GM23338 (cell line): ENCODE results near the gene PPP1R10. TPM values are rescaled to one million over a fixed set of nuclear protein-coding genes. Genes with fewer than 3 reads are reported as not detected.

Experiments
- ATAC-seq: fragments of 200-7000 bp; cut with Tn5 transposase; 3 replicates; pipeline ENCODE4 v1.9.1; 2020
- DNase-seq: peaks from one replicate; pipeline ENCODE4 v3.0.0-alpha.2; 2015; ENCODE audit warnings: low spot score
- H2AFZ ChIP-seq: fragments of 200-600 bp; sonication (generic); 2 replicates; pipeline ENCODE4 v1.8.0; 2016; ENCODE audit warnings: antibody characterized with exemption, mild to moderate bottlenecking, moderate library complexity
- H3F3A ChIP-seq: fragments of 200-600 bp; sonication (generic); replicated peaks from 2 replicates; pipeline ENCODE4 v1.8.0; 2017; ENCODE audit warnings: antibody characterized with exemption, mixed run types, low read depth
- H3K27ac ChIP-seq: fragments of 200-600 bp; sonication (generic); 2 replicates; pipeline ENCODE4 v1.6.1; 2016; ENCODE audit warnings: low read depth
- H3K27me3 ChIP-seq: fragments of 200-600 bp; sonication (generic); 2 replicates; pipeline ENCODE4 v1.8.0; 2016; ENCODE audit warnings: mild to moderate bottlenecking, mixed run types, moderate library complexity; ENCODE audit not compliant: insufficient read depth
- H3K36me3 ChIP-seq: fragments of 200-600 bp; sonication (generic); 2 replicates; pipeline ENCODE4 v1.8.0; 2016; ENCODE audit warnings: mild to moderate bottlenecking; ENCODE audit not compliant: insufficient read depth
- H3K4me1 ChIP-seq: fragments of 200-600 bp; sonication (generic); 2 replicates; pipeline ENCODE4 v1.8.0; 2016; ENCODE audit warnings: mild to moderate bottlenecking, moderate library complexity; ENCODE audit not compliant: insufficient read depth
- H3K4me2 ChIP-seq: fragments of 200-600 bp; sonication (generic); 2 replicates; pipeline ENCODE4 v1.7.1; 2017; ENCODE audit warnings: mixed run types
- H3K4me3 ChIP-seq: fragments of 200-600 bp; sonication (generic); 2 replicates; pipeline ENCODE4 v1.6.1; 2016; ENCODE audit warnings: mixed run types
- H3K79me2 ChIP-seq: fragments of 200-600 bp; sonication (generic); replicated peaks from 2 replicates; pipeline ENCODE4 v1.8.0; 2017; ENCODE audit warnings: mild to moderate bottlenecking; ENCODE audit not compliant: insufficient read depth
- H3K9me2 ChIP-seq: fragments of 200-600 bp; sonication (generic); 2 replicates; pipeline ENCODE4 v1.8.0; 2017; ENCODE audit not compliant: insufficient read depth
- H4K20me1 ChIP-seq: fragments of 200-600 bp; sonication (generic); replicated peaks from 2 replicates; pipeline ENCODE4 v1.8.0; 2017; ENCODE audit warnings: mild to moderate bottlenecking; ENCODE audit not compliant: insufficient read depth
- H3K27ac Mint-ChIP-seq: 2 replicates; pipeline ENCODE4 v1.8.0; 2020; ENCODE audit warnings: inconsistent platforms, mild to moderate bottlenecking, moderate library complexity, mixed read lengths
- H3K27me3 Mint-ChIP-seq: 3 replicates; pipeline ENCODE4 v1.8.0; 2022; ENCODE audit warnings: low read depth, mild to moderate bottlenecking, moderate library complexity, mixed read lengths, inconsistent platforms; ENCODE audit not compliant: insufficient read depth, poor library complexity
- H3K36me3 Mint-ChIP-seq: 3 replicates; pipeline ENCODE4 v1.8.0; 2021; ENCODE audit warnings: low read depth, mild to moderate bottlenecking, inconsistent platforms, moderate library complexity, mixed read lengths
- H3K4me1 Mint-ChIP-seq: 3 replicates; pipeline ENCODE4 v1.8.0; 2020; ENCODE audit warnings: mild to moderate bottlenecking, inconsistent platforms, mixed read lengths
- H3K4me3 Mint-ChIP-seq: 3 replicates; pipeline ENCODE4 v1.8.0; 2021; ENCODE audit warnings: moderate library complexity, mild to moderate bottlenecking, inconsistent platforms, mixed read lengths
- H3K9me3 Mint-ChIP-seq: 3 replicates; pipeline ENCODE4 v1.8.0; 2020; ENCODE audit warnings: moderate library complexity, mild to moderate bottlenecking, inconsistent platforms, mixed read lengths
- POLR2AphosphoS5 ChIP-seq: IDR thresholded peaks from 2 replicates; pipeline ENCODE4 v1.6.1; 2016; ENCODE audit warnings: antibody characterized with exemption, low read depth
- ZNF462 ChIP-seq: fragments of 250-450 bp; sonication (Bioruptor Pico); IDR thresholded peaks from 2 replicates; pipeline ENCODE4 v1.5.0; 2020; ENCODE audit warnings: mild to moderate bottlenecking, moderate library complexity
- polyA plus RNA-seq: library from polyadenylated mRNA; unstranded; fragments of >200 nt; fragmentation: Nextera tagmentation; extraction: Ambion mirVana; gene quantifications from 2 replicates; pipeline ENCODE4 v1.2.1, GENCODE V29; 2016
- total RNA-seq: library from RNA; depleted of rRNA; stranded (reverse); fragments of >200 nt; shearing (Covaris generic); gene quantifications from 2 replicates; pipeline ENCODE4 v1.2.3, GENCODE V29; 2014

PPP1R10 gene
- total and polyA plus RNA-seq, 2 experiments from 2014 or later, result 41.3 to 42.9 TPM

GRCh38 chr6:30614044-30614842, 2.8 kb downstream of the PPP1R10 start:
- Histone ChIP-seq H3F3A (peaks cover 7% of the 10 kb centered on the region; the same call in 1 of the 2 replicates), H3K9me2 (no peaks in the 10 kb centered on the region), H3K4me2 (peak overlapping the region; percentile 68), H3K36me3 (peaks cover 18% of the 10 kb centered on the region), H3K27me3 (no peaks in the 10 kb centered on the region), H3K27ac (peak overlapping the region; percentile 78), H3K79me2 (peaks cover 54% of the 10 kb centered on the region), H4K20me1 (peaks cover 10% of the 10 kb centered on the region), H3K4me1 (peaks cover 19% of the 10 kb centered on the region), H3K4me3 (peak overlapping the region; percentile 44), H2AFZ (no peak overlapping the region)
- Mint-ChIP-seq H3K27ac (peak overlapping the region; percentile 100), H3K36me3 (peaks cover 82% of the 10 kb centered on the region), H3K4me1 (peaks cover 36% of the 10 kb centered on the region), H3K4me3 (peak overlapping the region; percentile 96), H3K9me3 (peaks cover 18% of the 10 kb centered on the region; the same call in 2 of the 3 replicates), H3K27me3 (peaks cover 40% of the 10 kb centered on the region)
- no peak for DNase-seq
- TF ChIP-seq ZNF462, result no peak
- peak; percentile 44; the same call in 1 of the 2 replicates for TF ChIP-seq POLR2AphosphoS5
- no peak for ATAC-seq
